Ectodermal cell (in vitro differentiated cells): ENCODE measurements around the gene LMTK3.

ENCODE experiments used
- H3K27ac ChIP-seq: 2 replicates; pipeline ENCODE4 v1.7.0; 2013; ENCODE audit warnings: mild to moderate bottlenecking, low read depth, low read length; ENCODE audit not compliant: insufficient read depth, poor library complexity, severe bottlenecking
- H3K27me3 ChIP-seq: 2 replicates; pipeline ENCODE4 v1.7.0; 2013; ENCODE audit warnings: mild to moderate bottlenecking, low read length; ENCODE audit not compliant: insufficient read depth, control insufficient read depth, poor library complexity, severe bottlenecking
- H3K36me3 ChIP-seq: one replicate; pipeline ENCODE4 v1.7.0; 2013; ENCODE audit warnings: low read length; ENCODE audit not compliant: control insufficient read depth, insufficient read depth
- H3K4me1 ChIP-seq: one replicate; pipeline ENCODE4 v1.7.0; 2013; ENCODE audit warnings: low read length; ENCODE audit not compliant: control insufficient read depth, insufficient read depth
- H3K4me3 ChIP-seq: 2 replicates; pipeline ENCODE4 v1.7.0; 2013; ENCODE audit warnings: low read depth, low read length, control low read depth; ENCODE audit not compliant: insufficient read depth
- H3K9me3 ChIP-seq: 2 replicates; pipeline ENCODE4 v1.7.0; 2013; ENCODE audit warnings: mild to moderate bottlenecking, low read length, moderate library complexity; ENCODE audit not compliant: control insufficient read depth
- WGBS, 2 experiments: methylation state at CpG; one replicate each; pipeline ENCODE4 v1.1.7; 2013; ENCODE audit warnings: missing lambda C conversion rate in 2 of 2; 5-methylcytosine and 5-hydroxymethylcytosine counted together

Gene LMTK3

DNA sequence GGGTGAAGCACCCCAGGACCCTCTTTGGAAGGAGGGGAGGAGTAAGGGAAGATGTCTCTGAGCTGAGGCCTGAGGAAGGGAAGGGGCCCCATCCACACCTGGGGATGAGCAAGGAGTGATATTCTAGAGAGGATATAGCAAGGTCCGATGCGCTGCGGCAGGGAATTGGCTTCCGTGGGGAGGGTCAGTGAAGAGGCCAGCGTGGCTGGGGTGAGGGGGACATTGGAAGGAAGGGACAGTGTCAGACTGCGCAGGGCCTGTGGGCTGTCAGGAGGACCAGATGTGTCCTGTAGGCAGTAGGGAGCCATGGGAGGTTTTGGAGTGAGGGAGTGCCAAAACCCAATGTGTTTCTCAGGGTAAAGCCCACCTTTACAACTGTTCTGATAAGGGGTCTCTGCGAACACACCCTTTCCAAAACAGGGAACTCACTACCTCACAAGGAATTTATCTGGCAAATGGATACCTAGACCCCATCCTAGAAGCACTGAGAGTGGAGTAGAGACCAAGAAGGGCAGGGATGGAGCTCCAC is 3.7 kb downstream of the LMTK3 start:
- H3K9me3 ChIP-seq: no peaks in the 10 kb centered on the region
- peaks cover 18% of the 10 kb centered on the region for H3K27me3 ChIP-seq
- H3K4me1 ChIP-seq: peaks cover 3% of the 10 kb centered on the region
- H3K4me3 ChIP-seq: no peak overlapping the region
- no peak overlapping the region for H3K27ac ChIP-seq
- H3K36me3 ChIP-seq: no peaks in the 10 kb centered on the region
- 94% methylated on average over 7 of the region's 7 CpGs for WGBS, 2 experiments

DNA sequence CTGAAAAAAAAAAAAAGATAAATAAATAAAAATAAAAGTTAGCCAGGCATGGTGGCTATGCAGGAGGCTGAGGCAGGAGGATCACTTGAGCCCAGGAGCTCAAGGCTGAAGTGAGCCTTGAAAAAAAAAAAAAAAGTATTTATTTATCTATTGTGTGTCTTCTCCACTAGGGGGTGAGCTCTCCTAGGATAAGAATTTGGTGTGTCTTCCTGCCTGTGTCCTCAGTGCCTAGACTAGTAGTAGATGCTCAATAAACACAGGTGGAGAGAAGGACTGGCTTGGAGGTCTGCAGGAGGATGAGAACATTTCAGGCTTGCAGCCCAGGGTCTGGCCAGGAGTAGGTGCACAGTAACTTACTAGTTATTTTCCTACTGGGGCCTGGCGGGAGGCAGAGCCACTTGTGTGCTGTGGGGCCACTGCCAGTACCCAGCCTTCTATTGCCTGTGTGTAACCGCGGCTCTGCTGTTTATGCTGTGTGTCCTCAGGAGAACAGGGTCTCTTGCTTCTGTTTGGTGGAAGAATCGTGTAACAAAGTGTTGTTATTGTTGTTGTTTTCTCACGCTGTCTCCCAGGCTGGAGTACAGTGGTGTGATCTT is 5.4 kb downstream of the LMTK3 start:
- Histone ChIP-seq H3K27me3 (peaks cover under 1% of the 10 kb centered on the region), H3K9me3 (no peaks in the 10 kb centered on the region), H3K4me3 (no peak overlapping the region), H3K4me1 (peaks cover 4% of the 10 kb centered on the region), H3K36me3 (no peaks in the 10 kb centered on the region), H3K27ac (no peak overlapping the region)
- 92 to 95% methylated on average over 5 of the region's 5 CpGs for WGBS, 2 experiments

GRCh38 chr19:48502350-48503018 is 9.2 kb downstream of the LMTK3 start:
- WGBS, 2 experiments: 29 to 30% methylated on average over 27 of the region's 27 CpGs
- H3K27me3 ChIP-seq: no peaks in the 10 kb centered on the region
- no peaks in the 10 kb centered on the region for H3K36me3 ChIP-seq
- peak overlapping the region; percentile 28 for H3K4me3 ChIP-seq
- peaks cover 4% of the 10 kb centered on the region for H3K4me1 ChIP-seq
- no peak overlapping the region for H3K27ac ChIP-seq
- H3K9me3 ChIP-seq: no peaks in the 10 kb centered on the region

- H3K9me3 ChIP-seq: no peaks in the 10 kb centered on the region
- H3K27ac ChIP-seq: no peak overlapping the region
- H3K27me3 ChIP-seq: no peaks in the 10 kb centered on the region
- WGBS, 2 experiments: 1 to 2% methylated on average over 20 of the region's 20 CpGs
- H3K4me3 ChIP-seq: peak overlapping the region; percentile 39
- H3K36me3 ChIP-seq: no peaks in the 10 kb centered on the region
- H3K4me1 ChIP-seq: peaks cover 4% of the 10 kb centered on the region
Observed at GRCh38 chr19:48501494-48502349, 9.9 kb downstream of the LMTK3 start.

- H3K27me3 ChIP-seq: peaks cover under 1% of the 10 kb centered on the region
- H3K9me3 ChIP-seq: no peaks in the 10 kb centered on the region
- WGBS, 2 experiments: 54% methylated on average over 32 of the region's 32 CpGs
- H3K36me3 ChIP-seq: no peaks in the 10 kb centered on the region
- no peak overlapping the region for H3K27ac ChIP-seq
- H3K4me1 ChIP-seq: peaks cover 4% of the 10 kb centered on the region
- peak overlapping the region; percentile 39 for H3K4me3 ChIP-seq
Observed at GRCh38 chr19:48500830-48501493, 10.7 kb downstream of the LMTK3 start.

DNA sequence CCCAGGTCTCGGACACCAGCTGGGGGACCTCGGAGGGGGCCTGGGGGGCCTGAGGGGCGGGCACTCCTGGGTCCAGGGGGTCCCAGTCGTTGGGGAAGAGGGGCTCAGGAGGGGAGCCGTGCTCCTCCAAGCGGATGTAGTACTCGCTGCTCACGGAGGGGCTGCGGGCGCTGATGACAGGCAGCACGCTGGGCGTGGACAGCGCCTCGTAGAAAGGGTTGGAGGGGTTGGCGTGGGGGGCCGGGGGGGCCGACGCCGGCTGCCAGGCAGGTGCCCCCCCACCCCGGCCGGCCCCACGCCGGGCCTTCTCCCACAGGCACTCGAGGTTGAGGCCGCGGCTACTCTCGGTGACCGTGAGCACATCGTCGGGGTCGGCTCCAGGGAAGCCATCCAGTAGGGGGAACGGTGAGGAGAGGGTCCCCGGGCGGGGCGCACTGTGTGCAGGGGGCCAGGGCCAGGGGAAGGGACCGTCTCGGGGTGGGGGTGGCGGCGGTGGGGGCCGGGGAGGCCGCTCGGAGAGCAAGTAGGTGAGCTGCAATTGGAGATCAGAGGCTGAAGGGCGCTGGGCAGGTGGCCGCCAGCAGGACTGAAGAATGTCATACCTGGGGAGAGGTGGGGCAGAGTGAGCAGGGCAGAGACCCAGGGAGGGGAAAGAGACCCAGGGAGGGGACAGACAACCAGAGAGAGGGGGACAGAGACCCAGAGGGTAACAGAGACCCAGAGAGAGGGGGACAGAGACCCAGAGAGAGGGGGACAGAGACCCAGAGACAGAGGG is 12.1 kb downstream of the LMTK3 start:
- Histone ChIP-seq H3K4me3 (no peak overlapping the region), H3K27ac (no peak overlapping the region), H3K27me3 (peaks cover 13% of the 10 kb centered on the region), H3K36me3 (no peaks in the 10 kb centered on the region), H3K9me3 (no peaks in the 10 kb centered on the region), H3K4me1 (peaks cover 4% of the 10 kb centered on the region)
- WGBS, 2 experiments: 91 to 92% methylated on average over 44 of the region's 44 CpGs

DNA sequence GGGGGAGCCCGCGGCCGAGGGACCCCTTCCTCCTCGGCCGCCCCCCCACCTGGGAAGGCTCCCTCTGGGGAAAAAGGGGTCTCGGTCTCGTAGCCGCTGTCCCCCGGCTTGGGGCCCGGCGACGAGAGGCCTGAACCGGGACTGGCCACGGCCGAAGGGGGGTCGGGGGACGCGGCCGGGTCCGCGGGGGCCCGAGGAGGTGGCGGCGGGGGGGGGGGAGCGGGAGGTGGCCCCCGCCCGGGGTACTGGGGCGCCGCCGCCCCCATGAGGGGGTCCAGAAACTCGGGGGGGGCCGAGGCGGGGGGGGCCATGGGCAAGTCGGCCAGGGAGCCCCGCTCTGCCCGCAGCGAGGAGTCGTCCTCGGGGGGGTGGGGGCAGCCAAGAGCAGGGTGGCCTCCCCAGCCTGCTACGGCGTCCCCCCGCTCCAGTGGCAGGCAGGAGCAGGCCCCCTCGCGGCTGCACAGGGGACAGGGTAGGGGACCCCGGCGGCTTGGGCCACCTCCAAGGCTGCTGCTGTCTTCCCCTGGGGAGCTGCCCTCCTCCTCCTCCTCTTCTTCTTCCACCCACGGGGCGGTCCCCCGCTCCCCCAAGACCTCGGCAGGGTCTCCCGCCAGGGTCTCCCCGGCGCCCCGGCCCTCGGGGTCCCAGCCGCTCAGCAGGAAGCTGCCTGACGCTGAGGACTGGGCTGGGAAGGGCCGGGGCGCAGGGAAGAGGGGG is 12.9 kb downstream of the LMTK3 start:
- Histone ChIP-seq H3K27ac (no peak overlapping the region), H3K9me3 (no peaks in the 10 kb centered on the region), H3K36me3 (no peaks in the 10 kb centered on the region), H3K4me1 (peaks cover 4% of the 10 kb centered on the region), H3K27me3 (peaks cover 19% of the 10 kb centered on the region), H3K4me3 (no peak overlapping the region)
- 90 to 93% methylated on average over 59 of the region's 59 CpGs for WGBS, 2 experiments

DNA sequence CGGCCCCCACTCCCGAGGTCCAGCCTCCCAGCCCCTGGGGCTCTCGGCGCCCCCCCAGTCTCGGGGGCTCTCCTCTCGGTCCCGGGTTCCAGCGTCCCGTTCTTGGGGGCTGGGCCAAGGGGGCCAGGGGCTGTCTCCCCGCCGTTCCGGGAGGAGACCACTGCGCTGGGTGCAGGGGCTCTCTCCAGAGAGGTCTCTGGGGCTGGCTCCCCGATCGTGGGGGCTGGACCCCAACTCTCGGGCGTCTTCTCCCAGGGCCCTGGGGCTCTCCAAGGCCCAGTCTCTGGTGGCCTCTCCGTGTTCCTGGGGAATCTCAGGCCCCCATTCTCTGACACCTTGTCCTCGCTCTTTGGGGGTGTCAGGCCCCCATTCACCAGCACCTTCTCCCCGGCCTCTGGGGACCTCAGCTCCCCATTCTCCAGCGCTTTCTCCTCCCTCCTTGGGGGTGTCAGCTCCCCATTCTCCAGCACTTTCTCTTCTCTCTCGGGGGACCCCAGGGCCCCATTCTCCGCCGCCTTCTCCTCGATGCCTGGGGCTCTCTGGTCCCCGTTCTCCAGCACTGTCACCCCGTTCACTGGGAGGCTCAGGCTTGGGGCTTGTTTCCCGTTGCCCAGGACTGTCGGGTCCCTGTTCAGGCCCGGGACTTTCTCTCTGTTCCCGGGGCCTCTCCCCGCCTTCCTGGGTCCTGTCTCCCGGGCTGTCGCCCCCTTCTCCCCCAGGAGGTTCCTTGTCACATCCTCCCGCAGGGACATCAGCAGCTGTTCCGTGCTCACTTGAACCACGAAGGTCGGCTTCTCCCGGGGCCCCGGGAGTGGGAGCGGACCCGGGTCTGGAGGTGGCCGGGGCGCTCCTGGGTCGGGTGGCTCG is 13.7 kb downstream of the LMTK3 start:
- 94% methylated on average over 46 of the region's 46 CpGs for WGBS, 2 experiments

More for the DNA sequence above, 13.7 kb downstream of the LMTK3 start:
- H3K36me3 ChIP-seq: no peaks in the 10 kb centered on the region
- H3K4me1 ChIP-seq: peaks cover 4% of the 10 kb centered on the region
- H3K9me3 ChIP-seq: no peaks in the 10 kb centered on the region
- no peak overlapping the region for H3K27ac ChIP-seq
- H3K27me3 ChIP-seq: peaks cover 19% of the 10 kb centered on the region
- no peak overlapping the region for H3K4me3 ChIP-seq
